Endothelial cell of umbilical vein (primary cell): ENCODE measurements around the gene PCDHGA1. TPM values are rescaled to one million over a fixed set of nuclear protein-coding genes. Genes with fewer than 3 reads are reported as not detected.
"Not testable (repeated sequence)": the region's sequence is repeated elsewhere in the genome, so short reads cannot be mapped to it uniquely, and the experiment has no call there.

ENCODE experiments used
- BruUV-seq: library from RNA; stranded (reverse); fragments of 400-500 nt; replicated peaks from 2 replicates; lab custom pipeline; 2021; lab: Mats Ljungman, UMichigan
- CTCF ChIA-PET: fragments of 300-600, 350-600 bp; sonication (Branson Sonifier 250); formaldehyde crosslinking; loops from one replicate; lab custom pipeline; 2021; ENCODE audit warnings: antibody characterized with exemption, inconsistent platforms; lab: Charles Lee
- POLR2A ChIA-PET: fragments of 300-600, 350-600 bp; sonication (Branson Sonifier 250); formaldehyde crosslinking; loops from one replicate; lab custom pipeline; 2021; ENCODE audit warnings: antibody characterized with exemption, inconsistent platforms; lab: Charles Lee
- DNase-seq: peaks from one replicate; pipeline ENCODE4 v3.0.0-alpha.2; 2011; ENCODE audit warnings: low read depth, low spot score
- FAIRE-seq: peaks from 2 replicates; lab custom pipeline; 2011; peaks lifted over from hg19 to GRCh38; lab: Jason Lieb, UNC
- H2AFZ ChIP-seq: 2 replicates; pipeline ENCODE4 v1.6.0; 2012; ENCODE audit warnings: low read depth, low read length, control low read depth, inconsistent platforms
- H3K27ac ChIP-seq: 2 replicates; pipeline ENCODE4 v1.5.1; 2011; ENCODE audit warnings: low read depth, mild to moderate bottlenecking, control low read depth, low read length, moderate library complexity; ENCODE audit not compliant: insufficient read depth
- H3K27me3 ChIP-seq, 2 experiments: 2 replicates each; pipeline versions ENCODE4 v1.6.0 to v1.6.1; 2011; ENCODE audit warnings: low read length in 2 of 2, mixed read lengths in 1 of 2; ENCODE audit not compliant: control insufficient read depth in 2 of 2, insufficient read depth in 2 of 2
- H3K36me3 ChIP-seq, 2 experiments: 2 replicates in 1 of 2; 3 replicates in 1 of 2; pipeline ENCODE4 v1.5.1; 2011; ENCODE audit warnings: low read length in 2 of 2, mild to moderate bottlenecking in 1 of 2, moderate library complexity in 1 of 2; ENCODE audit not compliant: control insufficient read depth in 2 of 2, insufficient read depth in 2 of 2; ENCODE audit errors: extremely low read depth in 1 of 2
- H3K4me1 ChIP-seq: 3 replicates; pipeline ENCODE4 v1.5.1; 2011; ENCODE audit warnings: mild to moderate bottlenecking, low read length; ENCODE audit not compliant: control insufficient read depth, insufficient read depth; ENCODE audit errors: extremely low read depth
- H3K4me2 ChIP-seq: 2 replicates; pipeline ENCODE4 v1.6.1; 2011; ENCODE audit warnings: low read length, control low read depth, mixed read lengths; ENCODE audit not compliant: insufficient read depth
- H3K4me3 ChIP-seq, 3 experiments: fragments of 200-600 bp in 1 of 3; sonication (generic), shearing (Covaris generic) in 1 of 3; replicated peaks in 1 of 3; 2 replicates each; pipeline ENCODE4 v1.5.1; 2011 to 2016; ENCODE audit warnings: control low read depth in 3 of 3, low read length in 3 of 3, mild to moderate bottlenecking in 2 of 3, inconsistent platforms in 1 of 3, low read depth in 1 of 3, moderate library complexity in 1 of 3; ENCODE audit not compliant: insufficient read depth in 1 of 3
- H3K79me2 ChIP-seq: 2 replicates; pipeline ENCODE4 v1.6.0; 2012; ENCODE audit warnings: low read length, inconsistent platforms; ENCODE audit not compliant: control insufficient read depth, insufficient read depth
- H3K9ac ChIP-seq: replicated peaks from 2 replicates; pipeline ENCODE3; 2011; ENCODE audit warnings: low read length, control low read depth; ENCODE audit not compliant: insufficient read depth; ENCODE audit errors: extremely low read depth
- H3K9me1 ChIP-seq: replicated peaks from 3 replicates; pipeline ENCODE4 v1.6.0; 2011; ENCODE audit warnings: mild to moderate bottlenecking, low read length; ENCODE audit not compliant: control insufficient read depth, insufficient read depth; ENCODE audit errors: extremely low read depth
- H3K9me3 ChIP-seq: replicated peaks from 2 replicates; pipeline ENCODE4 v1.5.1; 2012; ENCODE audit warnings: low read length, inconsistent platforms; ENCODE audit not compliant: control insufficient read depth, insufficient read depth
- H4K20me1 ChIP-seq: replicated peaks from 2 replicates; pipeline ENCODE3; 2011; ENCODE audit warnings: mild to moderate bottlenecking, low read length; ENCODE audit not compliant: control insufficient read depth, insufficient read depth; ENCODE audit errors: extremely low read depth
- EZH2 ChIP-seq: IDR thresholded peaks from 2 replicates; pipeline ENCODE4 v1.6.1; 2012; ENCODE audit warnings: borderline replicate concordance, low read depth, mild to moderate bottlenecking, moderate library complexity, low read length, inconsistent platforms; ENCODE audit not compliant: severe bottlenecking
- FOS ChIP-seq: IDR thresholded peaks from 2 replicates; pipeline ENCODE4 v1.6.1; 2011; ENCODE audit warnings: mild to moderate bottlenecking, low read length, moderate library complexity, borderline replicate concordance; ENCODE audit not compliant: insufficient read depth
- GATA2 ChIP-seq: IDR thresholded peaks from 2 replicates; pipeline ENCODE4 v1.7.0; 2011; ENCODE audit warnings: low read depth, mild to moderate bottlenecking, moderate library complexity, mixed read lengths, low read length; ENCODE audit not compliant: insufficient read length, insufficient read depth
- MYC ChIP-seq: IDR thresholded peaks from one replicate; pipeline ENCODE4 v1.6.1; 2011; ENCODE audit warnings: mild to moderate bottlenecking, low read depth, low read length
- POLR2AphosphoS5 ChIP-seq: IDR thresholded peaks from 2 replicates; pipeline ENCODE4 v1.6.1; 2012; ENCODE audit warnings: low read depth, mild to moderate bottlenecking, control low read depth, low read length, moderate library complexity; ENCODE audit not compliant: insufficient read depth
- dilution Hi-C: fragments of 300-500 bp; cut with MboI; formaldehyde crosslinking; loops from one replicate; pipeline ENCODE4 v1.15.0; 2019; ENCODE audit warnings: low sequenced_read_pairs; ENCODE audit not compliant: extremely low pct_ligation_motif_present
- intact Hi-C: fragments of 100-400 bp; cut with micrococcal nuclease; formaldehyde crosslinking; loops from one replicate; pipeline ENCODE4 v1.10.0; 2022
- polyA plus RNA-seq, 4 experiments: library from polyadenylated mRNA; depleted of rRNA in 3 of 4; stranded (reverse) in 3 of 4; unstranded in 1 of 4; fragments of >200 nt; gene quantifications; 2 replicates each; pipeline versions ENCODE4 v1.2.1 to v1.2.3, GENCODE V29; 2011 to 2012; ENCODE audit warnings: missing spikeins in 1 of 4
- total RNA-seq: library from RNA; stranded (reverse); gene quantifications from 2 replicates; pipeline ENCODE4 v1.2.3, GENCODE V29; 2021
- TF ChIP-seq, protein P1 (sequence below), 2 donors: IDR thresholded peaks; 1 replicate in 1 of 2; 2 replicates in 1 of 2; pipeline ENCODE4 v1.5.1; 2011; ENCODE audit warnings: low read length in 2 of 2, mild to moderate bottlenecking in 2 of 2, moderate library complexity in 2 of 2, control low read depth in 1 of 2, inconsistent platforms in 1 of 2, low read depth in 1 of 2; ENCODE audit not compliant: insufficient read depth in 1 of 2; ENCODE audit errors: extremely low read depth in 1 of 2
- TF ChIP-seq, protein P2 (sequence below): IDR thresholded peaks from 2 replicates; pipeline ENCODE4 v1.6.1; 2011; ENCODE audit not compliant: insufficient read depth, insufficient read length

PCDHGA1 gene
- total and polyA plus RNA-seq, 2 donors (not counting 3 experiments of a cell fraction or from before 2014, with no cell fraction given) = 0.22 to 0.44 TPM

DNA sequence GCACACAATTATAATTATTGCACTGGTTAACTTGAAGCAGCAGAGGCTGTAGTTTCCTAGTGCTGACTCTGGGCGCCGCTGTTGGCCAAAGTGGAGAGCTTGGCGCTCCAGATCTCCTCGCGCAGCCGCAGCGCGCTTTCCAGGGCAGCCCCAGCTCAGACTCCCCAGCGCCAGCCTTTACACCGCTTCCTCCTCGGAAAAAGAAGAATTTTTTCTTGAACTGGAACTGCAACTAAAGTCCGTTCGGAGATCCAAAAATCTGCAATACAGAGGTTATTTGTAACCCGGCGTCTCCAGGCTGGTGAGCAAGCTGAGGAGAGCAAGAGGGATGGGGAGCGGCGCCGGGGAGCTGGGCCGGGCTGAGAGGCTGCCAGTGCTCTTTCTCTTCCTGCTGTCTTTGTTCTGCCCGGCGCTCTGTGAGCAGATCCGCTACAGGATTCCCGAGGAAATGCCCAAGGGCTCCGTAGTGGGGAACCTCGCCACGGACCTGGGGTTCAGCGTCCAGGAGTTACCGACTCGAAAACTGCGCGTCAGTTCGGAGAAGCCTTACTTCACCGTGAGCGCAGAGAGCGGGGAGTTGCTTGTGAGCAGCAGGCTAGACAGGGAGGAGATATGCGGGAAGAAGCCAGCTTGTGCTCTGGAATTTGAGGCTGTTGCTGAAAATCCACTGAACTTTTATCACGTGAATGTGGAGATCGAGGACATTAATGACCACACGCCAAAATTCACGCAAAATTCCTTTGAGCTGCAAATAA is 57.4 kb downstream of the PCDHGA1 start, which contains the start of gene PCDHGB4:
Gene PCDHGB4 (plus strand): TSS at position 142 of the 755 bp plus-strand sequence. CDS start 187 bp downstream, at position 329.
- H3K4me1 ChIP-seq, dilution Hi-C loops, H3K36me3 ChIP-seq, H3K9ac ChIP-seq, H3K27ac ChIP-seq, H3K79me2 ChIP-seq, H4K20me1 ChIP-seq, POLR2A ChIA-PET, H2AFZ ChIP-seq, intact Hi-C loops, H3K9me3 ChIP-seq, H3K9me1 ChIP-seq: not testable (repeated sequence)
- FAIRE-seq = peak; percentile 87
- peak within 1 kb of the TSS; percentile 18 for H3K4me2 ChIP-seq
- H3K4me3 ChIP-seq = peak within 1 kb of the TSS in 2 of 3 experiments; percentile 9 to 22
- TF ChIP-seq, protein P1, sequence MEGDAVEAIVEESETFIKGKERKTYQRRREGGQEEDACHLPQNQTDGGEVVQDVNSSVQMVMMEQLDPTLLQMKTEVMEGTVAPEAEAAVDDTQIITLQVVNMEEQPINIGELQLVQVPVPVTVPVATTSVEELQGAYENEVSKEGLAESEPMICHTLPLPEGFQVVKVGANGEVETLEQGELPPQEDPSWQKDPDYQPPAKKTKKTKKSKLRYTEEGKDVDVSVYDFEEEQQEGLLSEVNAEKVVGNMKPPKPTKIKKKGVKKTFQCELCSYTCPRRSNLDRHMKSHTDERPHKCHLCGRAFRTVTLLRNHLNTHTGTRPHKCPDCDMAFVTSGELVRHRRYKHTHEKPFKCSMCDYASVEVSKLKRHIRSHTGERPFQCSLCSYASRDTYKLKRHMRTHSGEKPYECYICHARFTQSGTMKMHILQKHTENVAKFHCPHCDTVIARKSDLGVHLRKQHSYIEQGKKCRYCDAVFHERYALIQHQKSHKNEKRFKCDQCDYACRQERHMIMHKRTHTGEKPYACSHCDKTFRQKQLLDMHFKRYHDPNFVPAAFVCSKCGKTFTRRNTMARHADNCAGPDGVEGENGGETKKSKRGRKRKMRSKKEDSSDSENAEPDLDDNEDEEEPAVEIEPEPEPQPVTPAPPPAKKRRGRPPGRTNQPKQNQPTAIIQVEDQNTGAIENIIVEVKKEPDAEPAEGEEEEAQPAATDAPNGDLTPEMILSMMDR (IDR thresholded peaks at IDR 0.05; ENCODE audit: extremely low read depth in 1 of 2, insufficient read depth in 1 of 2, low read depth in 1 of 2, low read length in 2 of 2) = peak; percentile 46 to 51
- H3K27me3 ChIP-seq = peaks cover 36 to 78% of the 10 kb centered on the region in 2 experiments
- CTCF ChIA-PET = interaction anchor here (0.7 to 4.1 kb wide), 19 partner anchors 9 to 232 kb away, joined by 3 to 32 read pairs (median 7); partner anchors contain the start of genes PCDHB14, PCDHGA10, PCDHGA11 and PCDHGA12
- BruUV-seq = TSS peak; percentile 23
- DNase-seq = peak; percentile 30

DNA sequence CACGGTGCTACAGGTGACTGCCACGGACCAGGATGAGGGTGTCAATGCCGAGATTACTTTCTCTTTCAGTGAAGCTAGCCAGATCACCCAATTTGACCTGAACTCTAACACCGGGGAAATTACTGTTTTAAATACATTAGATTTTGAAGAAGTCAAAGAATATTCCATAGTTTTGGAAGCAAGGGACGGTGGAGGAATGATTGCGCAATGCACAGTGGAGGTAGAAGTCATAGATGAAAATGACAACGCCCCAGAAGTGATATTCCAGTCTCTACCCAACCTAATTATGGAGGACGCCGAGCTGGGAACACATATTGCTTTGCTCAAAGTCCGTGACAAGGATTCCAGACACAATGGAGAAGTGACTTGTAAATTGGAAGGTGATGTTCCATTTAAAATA is 58.3 kb downstream of the PCDHGA1 start:
- Histone ChIP-seq H3K27me3 (peaks cover 31 to 80% of the 10 kb centered on the region in 2 experiments), H3K9me3 (no peaks in the 10 kb centered on the region), H3K79me2 (no peaks in the 10 kb centered on the region), H3K9ac (no peak overlapping the region), H3K27ac (no peak overlapping the region), H3K36me3 (no peaks in the 10 kb centered on the region), H3K9me1 (no peaks in the 10 kb centered on the region), H3K4me2 (no peak overlapping the region), H3K4me3 (no peak overlapping the region), H3K4me1 (no peaks in the 10 kb centered on the region), H4K20me1 (no peaks in the 10 kb centered on the region), H2AFZ (no peak overlapping the region)
- ChIA-PET CTCF (interaction anchor here (1.6 to 4.1 kb wide), 5 partner anchors 9 to 175 kb away, joined by 4 to 32 read pairs (median 15); partner anchors contain the start of genes PCDHGA3, PCDHGA6 and PCDHGB5), POLR2A (no interaction called here)
- dilution Hi-C loops = no loop called here
- DNase-seq (no peak), FAIRE-seq (no peak)
- no TSS peak for BruUV-seq
- intact Hi-C loops = no loop called here
- no peak for TF ChIP-seq EZH2
- TF ChIP-seq, protein P2, sequence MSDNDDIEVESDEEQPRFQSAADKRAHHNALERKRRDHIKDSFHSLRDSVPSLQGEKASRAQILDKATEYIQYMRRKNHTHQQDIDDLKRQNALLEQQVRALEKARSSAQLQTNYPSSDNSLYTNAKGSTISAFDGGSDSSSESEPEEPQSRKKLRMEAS = no peak
- TF ChIP-seq FOS = no peak
- no peak for TF ChIP-seq POLR2AphosphoS5
- TF ChIP-seq, protein P1 (IDR thresholded peaks at IDR 0.05; ENCODE audit: extremely low read depth in 1 of 2, insufficient read depth in 1 of 2, low read depth in 1 of 2, low read length in 2 of 2) = no peak
- no peak for TF ChIP-seq GATA2
- no peak for TF ChIP-seq MYC
